Body of pancreas (tissue), 4 donors: ENCODE measurements around the gene IL34.

Experiments
- POLR2A ChIP-seq, 3 donors: fragments of 450-650 bp; IDR thresholded peaks; one replicate each; pipeline ENCODE4 v1.6.1; 2016; ENCODE audit warnings: antibody characterized with exemption in 3 of 3, mild to moderate bottlenecking in 2 of 3
- TF ChIP-seq, protein P1 (sequence below), 7 experiments: fragments of 450-650 bp in 4 of 7; fragments of 200-600 bp in 3 of 7; sonication (generic) in 3 of 7; IDR thresholded peaks; one replicate each; pipeline ENCODE4 v1.5.1; 2016 to 2019; ENCODE audit warnings: antibody characterized with exemption in 7 of 7

- TF ChIP-seq, protein P1, sequence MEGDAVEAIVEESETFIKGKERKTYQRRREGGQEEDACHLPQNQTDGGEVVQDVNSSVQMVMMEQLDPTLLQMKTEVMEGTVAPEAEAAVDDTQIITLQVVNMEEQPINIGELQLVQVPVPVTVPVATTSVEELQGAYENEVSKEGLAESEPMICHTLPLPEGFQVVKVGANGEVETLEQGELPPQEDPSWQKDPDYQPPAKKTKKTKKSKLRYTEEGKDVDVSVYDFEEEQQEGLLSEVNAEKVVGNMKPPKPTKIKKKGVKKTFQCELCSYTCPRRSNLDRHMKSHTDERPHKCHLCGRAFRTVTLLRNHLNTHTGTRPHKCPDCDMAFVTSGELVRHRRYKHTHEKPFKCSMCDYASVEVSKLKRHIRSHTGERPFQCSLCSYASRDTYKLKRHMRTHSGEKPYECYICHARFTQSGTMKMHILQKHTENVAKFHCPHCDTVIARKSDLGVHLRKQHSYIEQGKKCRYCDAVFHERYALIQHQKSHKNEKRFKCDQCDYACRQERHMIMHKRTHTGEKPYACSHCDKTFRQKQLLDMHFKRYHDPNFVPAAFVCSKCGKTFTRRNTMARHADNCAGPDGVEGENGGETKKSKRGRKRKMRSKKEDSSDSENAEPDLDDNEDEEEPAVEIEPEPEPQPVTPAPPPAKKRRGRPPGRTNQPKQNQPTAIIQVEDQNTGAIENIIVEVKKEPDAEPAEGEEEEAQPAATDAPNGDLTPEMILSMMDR (IDR thresholded peaks at IDR 0.05) = no peak
- no peak for TF ChIP-seq POLR2A (IDR thresholded peaks at IDR 0.05)
Observed at GRCh38 chr16:70661918-70662641, 15.7 kb downstream of the IL34 start.
